HG03135 (cell line): Measurements from ENCODE around the gene CSF3R.

Experiments
- ATAC-seq: cut with Tn5 transposase; IDR thresholded peaks from one replicate; pipeline ENCODE4 v1.9.1; 2021; ENCODE audit warnings: mild to moderate bottlenecking, moderate library complexity; ENCODE audit not compliant: unreplicated experiment

The CSF3R gene

DNA sequence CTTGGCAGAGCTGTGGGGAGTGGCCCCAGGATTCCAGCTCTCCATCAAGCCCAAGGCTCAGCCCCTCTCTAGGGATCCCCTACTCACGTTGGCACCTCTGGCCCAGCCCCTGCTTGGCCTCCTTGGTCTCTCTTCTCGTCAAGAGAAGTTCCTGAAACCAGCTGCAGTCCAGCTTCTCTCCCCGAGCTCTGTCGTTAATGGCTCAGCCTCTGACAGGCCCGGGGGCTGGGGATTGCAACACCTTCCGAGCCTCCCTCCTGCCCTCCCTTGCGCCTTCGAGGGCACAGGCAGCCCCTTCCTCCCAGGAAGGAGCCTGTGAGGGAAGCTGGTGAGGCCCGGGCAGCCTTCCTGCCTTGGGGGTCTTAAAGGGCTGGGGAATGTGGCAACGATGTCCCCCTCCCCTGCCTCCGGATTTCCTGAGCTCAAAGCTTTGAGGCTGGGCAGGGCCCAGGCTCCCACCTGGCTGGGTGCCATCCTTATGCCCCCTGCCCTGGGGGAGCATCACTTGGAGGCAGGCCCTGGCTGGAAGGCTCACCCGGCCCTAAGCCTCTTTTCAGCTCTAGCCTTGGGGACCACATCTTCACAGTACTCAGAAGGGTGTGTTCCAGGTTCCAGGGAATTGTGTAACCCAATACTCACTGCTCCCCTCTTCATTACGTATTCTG is at the start of gene CSF3R:
Gene CSF3R, minus strand, starts transcription at position 190 of the 665 bp plus-strand sequence. CDS start 3,417 bp downstream, outside the sequence.
- ATAC-seq: no peak

DNA sequence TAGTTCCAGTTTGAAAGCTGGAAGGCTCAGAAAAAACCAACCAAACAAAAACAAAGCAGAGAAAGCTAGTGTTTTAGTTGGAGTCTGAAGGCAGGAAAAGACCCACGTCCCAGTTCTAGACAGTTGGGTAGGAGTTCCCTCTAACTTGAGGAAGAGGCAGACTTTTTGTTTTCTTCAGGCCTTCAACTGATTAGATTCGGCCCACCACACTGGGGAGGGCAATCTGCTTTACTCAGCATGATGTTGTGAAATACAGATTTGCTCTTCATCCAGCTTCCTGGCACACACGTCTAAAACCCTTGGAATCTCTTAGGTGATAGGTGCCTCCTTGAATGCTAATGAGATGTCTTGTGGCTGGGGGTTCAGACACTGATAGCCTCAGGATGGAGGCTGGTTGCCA is 49.1 kb upstream of the CSF3R start:
- no peak for ATAC-seq

DNA sequence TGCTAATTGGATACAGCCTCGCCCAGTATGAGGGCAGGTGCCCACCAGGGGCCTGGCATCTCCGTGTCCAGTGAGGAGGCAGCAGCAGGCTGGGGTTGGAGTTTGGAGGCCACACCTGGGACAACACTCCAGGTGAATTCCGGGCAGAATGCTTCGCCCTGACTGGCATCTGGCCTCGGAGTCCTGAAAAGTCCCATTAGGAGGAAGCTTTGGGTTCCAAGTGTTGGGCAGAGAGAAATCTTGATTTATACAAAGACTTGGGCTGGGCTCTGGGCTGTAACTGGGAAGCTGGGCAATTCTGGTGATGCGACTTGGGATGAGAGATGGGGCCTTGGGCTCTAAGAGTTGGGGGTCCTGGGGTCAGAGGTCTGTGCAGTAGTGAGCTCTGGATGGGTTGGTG is 48.1 kb upstream of the CSF3R start:
- ATAC-seq: no peak

DNA sequence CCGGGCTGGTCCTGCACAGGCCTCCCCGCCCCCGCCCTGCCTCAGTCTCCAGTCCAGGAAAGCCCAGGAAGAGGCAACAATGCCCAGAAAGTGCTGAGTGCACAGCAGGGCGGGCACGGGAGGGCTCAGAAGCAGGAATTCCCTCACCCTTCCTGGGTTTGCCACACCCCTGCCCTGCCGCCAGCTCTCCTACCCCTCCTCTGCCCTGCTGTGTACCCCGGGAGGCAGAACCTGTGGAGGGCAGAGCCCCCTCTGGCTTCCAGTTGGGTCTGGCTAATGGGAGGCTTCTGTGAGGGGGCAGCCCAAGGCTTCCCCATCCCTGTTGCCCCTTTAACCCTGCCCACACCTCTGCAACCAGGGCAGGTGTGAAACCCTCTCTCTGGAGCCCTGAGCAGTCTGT is 47.5 kb upstream of the CSF3R start:
- ATAC-seq: no peak

DNA sequence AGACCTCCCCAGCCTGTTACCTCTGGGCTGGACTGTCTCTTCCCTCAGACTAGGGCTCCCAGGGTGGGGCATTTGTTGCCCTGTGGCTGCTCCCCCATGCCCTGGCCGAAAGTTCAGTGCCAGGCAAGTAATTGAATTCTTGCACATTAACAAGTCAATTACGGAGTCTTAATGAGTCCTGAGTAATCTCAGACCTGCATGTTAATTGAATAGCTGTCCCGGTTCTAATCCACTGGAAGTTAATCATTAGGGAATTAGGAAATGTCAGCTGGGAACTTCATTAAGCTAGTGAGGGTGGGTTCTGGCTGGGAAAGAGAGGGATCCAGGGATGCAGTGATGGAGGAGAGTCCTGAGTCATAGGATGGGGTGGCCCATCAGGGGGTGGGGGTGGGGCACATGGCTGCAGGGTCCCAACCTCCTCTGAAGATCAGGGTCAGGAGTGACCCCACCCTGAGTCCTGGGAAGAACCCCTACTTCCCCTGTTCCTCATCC is 47.1 kb upstream of the CSF3R start:
- no peak for ATAC-seq

DNA sequence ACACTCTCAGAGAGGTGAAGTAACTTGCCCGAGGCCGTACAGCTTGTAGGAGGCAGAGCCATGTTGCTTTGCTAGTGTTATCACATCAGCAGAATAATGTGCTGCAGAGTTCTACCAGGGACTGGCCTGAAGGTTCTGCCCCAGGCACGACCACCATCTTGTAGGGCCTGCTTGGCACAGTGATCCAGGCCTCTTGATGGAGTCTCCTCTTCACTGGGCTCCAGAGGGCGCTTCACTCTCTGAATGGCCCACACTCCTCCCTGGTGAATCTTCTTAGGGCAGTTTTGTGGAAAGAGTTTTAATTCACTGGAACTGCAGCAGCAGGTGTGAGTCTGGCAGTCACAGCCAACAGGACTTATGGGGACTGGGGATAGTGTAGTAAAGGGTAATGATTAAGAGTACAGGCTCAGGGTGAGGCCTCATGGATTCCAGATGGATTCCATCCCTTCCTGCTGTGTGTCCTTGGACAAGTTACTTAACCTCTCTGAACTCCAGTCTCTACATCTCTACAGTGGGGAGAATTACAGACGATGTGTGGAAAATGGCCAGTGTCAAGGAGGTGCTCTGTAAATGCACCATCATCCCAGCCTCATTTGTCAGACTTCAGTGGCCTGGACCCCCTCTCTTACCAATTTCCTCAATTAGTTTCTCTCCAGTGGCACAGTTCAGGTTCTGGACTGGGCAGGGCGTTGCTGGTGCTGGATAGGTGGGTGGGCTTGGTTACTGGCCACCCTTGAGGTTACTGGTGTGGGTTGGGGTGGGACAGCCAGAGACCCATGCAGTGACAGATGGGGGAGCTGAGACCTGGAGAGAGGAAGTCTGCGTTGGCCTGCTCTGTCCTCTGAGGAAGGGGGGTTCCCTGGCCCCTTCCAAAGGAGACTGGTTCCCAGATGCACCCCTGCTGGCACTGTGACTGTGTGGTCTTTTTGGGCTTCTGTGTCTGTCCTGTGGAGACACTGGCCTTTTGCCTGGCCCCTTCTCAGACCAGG is 45.9 kb upstream of the CSF3R start:
- ATAC-seq: no peak

DNA sequence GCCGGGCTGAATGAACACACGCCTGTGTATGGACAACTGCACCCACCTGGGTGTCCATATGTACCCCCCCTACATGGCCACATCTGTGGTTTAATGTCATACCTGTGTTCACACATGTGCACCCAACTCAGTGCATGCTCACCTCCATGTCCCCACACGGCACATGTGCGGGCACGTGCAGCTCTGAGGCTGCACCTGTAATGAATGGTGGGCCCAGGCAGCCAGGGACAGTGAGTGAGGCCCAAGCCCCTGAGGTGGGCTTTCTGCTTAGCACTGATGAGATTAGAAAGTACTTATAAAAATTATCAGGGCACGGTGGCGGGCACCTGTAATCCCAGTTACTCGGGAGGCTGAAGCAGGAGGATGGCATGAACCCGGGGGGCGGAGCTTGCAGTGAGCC is 42.5 kb upstream of the CSF3R start:
- ATAC-seq: no peak

DNA sequence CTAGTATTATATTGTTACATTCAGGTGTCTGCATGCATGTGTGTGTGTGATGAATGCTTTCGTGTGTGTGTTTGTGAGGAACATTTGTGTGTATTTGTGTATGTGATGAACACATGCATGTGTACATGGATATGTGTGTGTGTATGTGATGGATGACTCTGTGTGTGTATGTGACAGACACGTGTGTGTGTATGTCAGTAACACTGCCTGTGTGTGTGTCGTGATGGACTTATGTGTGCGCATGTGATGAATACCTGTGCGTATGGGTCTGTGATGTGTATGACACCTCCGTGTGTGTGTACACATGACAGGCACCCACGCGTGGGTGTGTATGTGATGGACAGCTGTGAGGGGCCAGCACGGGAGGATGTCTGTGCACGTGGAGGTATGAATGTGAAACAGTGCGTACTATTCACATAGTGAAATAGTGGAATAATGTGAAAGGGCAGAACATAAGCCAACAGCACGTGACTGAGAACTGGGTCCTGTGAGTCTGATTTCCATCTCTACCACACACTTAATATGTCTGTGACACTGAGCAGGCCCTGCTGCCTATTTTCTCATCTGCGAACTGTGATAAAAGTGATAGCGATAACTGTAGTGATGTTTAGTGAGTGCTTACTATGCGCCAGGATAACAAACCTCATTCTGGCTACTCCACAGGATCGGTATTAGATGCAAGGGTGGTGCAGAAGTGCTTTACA is 41.8 kb upstream of the CSF3R start:
- ATAC-seq: no peak

DNA sequence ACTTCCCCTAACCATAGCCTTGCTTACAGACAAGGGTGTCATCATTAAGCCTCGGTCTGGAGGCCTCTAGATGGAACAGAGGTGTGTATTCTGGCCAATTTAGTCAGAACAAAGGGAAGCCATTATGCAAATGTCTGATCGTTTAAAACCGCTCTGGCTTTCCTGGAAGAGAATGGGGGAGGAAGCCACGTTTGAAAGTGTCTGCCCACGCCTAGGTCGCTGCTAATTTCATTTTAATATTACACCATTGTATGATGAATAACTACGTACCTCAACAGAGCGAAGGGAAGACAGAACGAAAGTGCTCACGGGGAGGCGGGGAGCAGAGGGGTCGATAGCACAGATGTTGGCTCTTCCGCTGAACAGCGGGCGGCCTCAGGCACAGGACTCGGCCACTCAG is 41.1 kb upstream of the CSF3R start:
- no peak for ATAC-seq

DNA sequence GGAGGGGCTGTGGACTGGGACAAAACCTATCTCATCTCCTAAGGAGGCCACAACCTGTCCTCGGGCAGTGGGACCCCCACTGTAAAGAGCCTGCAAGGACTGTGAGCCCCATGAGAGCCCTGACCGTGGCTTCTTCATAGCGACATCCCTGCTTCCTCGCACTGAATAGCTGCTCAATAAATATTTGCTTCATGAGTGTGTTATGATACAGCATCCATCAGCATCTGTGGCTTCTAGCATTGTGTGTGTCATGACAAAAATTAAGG is 40.5 kb upstream of the CSF3R start:
- no peak for ATAC-seq

DNA sequence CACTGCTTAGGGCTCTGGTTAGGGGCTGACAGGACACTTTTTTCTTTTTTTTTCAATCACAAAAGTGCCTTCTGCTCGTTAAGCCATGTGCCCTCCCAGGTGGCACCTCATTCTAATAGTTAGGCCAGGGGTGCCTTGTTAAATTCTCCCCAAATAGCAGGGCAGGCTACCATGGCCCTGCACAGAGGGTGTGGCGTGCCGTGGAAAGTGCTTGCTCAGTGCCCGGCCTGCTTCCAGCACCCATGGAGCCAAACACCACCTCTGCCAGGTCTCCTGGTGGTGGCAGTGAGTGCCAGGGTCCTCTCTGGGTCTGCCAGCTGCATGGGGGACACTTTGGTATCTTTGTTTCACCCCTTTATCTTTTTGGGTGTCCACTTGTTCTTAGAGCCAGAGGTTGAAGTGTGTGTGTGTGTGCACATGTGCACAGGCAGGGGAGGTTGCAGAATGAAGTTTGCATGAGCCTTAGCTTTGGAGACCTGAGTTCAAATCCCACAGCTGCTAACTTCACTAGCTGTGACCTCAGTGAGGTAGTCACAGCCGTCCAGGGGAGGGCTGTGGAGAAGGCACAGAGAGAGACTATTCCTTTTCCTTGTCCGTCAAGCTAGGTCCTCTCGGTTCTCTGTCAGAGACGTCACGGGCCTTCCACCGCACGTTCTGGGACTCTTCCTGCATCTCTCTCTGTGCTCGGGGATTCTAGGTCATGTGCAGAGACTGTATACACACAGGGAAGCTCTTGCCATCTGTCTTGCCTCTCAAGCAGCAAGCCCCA is 39.9 kb upstream of the CSF3R start:
- ATAC-seq: no peak

DNA sequence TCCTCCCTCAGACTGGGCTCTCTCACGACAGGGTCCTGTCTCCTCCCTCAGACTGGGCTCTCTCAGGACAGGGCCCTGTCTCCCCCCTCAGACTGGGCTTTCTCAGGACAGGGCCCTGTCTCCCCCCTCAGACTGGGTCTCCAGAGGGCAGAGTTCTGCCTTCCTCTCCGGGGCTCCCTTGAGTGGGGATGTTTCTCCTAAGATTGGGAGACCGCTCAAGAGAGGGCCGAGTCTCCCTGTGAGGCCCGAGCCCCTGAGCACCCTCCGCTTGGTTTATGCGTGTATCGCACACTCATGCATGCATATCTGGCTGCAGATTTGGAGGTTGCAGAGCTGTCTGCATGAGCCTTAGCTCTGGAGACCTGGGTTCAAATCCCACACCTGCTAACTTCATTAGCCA is 39.3 kb upstream of the CSF3R start:
- ATAC-seq: no peak

DNA sequence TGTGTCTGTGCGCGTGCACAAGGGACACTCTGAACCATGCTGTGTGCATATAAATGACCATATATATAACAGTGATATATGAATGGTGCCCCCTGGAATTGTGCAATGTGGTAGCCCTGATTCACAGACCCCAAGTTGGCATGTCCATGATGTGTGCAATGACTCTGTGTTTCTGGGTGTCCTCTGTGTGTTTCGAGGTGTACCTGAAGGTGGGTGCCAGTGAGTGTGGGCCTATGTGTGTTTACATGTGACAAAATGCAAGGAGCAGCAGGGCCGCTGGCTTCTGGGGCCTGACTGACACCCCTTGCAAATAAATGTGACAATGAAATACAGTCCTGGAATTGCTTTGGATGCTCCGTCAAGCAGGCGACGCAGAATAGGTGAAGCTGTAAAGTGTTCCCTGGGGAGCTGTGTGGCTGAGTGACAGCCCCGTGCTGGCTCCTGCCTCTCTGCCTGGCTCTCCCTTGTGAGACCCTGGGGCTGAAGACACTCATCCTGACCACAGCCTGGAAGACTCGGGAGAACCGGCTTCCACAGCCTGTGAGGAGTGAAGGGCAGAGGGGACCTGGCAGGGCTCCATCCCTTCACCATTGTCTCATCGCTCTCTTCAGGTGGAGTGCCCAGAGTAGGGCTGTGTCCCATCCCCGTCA is 38.2 kb upstream of the CSF3R start:
- ATAC-seq: no peak

DNA sequence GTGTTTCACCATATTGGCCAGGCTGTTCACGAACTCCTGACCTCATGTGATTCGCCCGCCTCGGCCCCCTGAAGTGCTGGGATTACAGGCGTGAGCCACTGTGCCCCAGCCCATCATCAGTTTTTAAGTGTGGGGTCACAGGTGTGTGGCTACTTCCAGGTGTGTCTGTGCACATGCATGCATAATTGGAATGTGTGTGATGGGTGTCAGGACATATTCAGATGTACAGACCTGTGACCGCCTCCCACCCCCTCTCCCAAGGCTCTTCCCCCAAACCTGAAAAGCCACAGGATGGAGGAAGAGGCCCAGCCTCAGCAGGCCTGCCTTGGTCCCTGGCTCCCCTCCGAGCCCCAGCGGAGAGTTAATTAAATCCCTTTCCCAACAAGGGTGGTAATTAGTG is 37.3 kb upstream of the CSF3R start:
- no peak for ATAC-seq

DNA sequence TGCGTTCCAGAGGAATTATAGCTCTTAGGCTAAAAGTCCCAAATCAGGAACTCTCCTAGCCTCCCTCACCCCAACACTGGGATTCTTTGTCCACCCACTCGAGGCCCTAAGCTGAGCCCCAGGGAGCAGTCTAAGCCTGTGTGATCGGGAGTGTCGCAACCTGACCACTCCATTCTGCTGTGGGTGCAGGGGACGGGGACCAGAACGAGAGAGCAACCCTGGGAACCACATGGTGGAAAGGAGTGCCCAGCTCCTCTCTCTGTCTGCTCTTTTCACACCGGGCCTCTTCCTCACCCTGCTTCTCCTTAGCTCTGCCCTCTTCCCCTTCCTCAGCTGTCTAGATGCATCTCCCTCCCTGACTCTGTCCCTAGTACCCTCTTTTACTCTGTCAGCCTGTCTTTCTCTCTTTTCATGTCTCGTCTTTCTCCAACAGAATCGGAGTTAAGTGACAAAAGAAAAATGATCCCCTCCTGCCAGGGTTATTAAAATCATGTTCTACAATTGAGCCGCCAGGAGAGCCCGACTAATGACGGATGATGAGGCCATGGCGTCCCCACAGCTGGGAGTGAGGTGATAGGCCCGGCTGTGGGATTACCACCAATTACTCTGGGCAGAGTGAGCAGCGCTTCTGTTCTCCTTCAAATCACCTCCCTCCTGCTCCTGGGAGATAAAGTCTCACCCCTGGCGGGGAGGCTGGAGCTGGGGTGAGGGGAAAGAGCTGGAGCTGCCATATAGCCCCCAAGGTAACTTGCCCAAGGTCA is 34.5 kb upstream of the CSF3R start:
- ATAC-seq: no peak

DNA sequence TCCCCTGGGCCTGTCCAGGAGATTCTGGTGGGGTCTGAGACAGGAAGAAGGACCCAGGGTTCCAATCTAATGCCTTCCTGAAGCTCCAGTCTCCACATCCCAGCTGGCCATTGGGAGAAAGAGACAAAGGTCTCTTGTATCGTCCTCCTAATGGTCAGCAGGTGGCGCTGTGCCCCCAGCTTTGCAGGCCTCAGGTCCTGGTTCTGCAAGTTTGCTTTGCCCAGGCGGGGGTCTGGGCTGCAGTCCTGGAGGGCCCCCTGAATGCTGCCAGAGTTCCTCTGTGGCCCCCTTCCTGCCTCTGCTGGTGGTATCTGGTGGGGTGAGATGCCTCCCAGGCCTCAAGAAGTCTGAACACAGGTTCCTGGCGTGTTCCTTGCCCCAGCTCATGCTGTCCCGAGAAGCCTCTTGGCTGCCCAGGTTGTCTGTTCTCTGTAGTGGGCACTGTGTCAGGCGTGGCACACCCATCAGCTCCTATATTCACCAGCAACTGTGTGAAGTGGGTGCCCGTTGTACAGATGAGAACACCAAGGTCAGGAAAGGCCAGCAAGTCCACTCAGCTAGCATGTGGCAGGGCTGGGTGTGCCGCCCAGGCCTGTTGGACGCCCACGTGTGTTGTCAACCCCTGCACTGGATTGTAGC is 33.8 kb upstream of the CSF3R start:
- no peak for ATAC-seq

DNA sequence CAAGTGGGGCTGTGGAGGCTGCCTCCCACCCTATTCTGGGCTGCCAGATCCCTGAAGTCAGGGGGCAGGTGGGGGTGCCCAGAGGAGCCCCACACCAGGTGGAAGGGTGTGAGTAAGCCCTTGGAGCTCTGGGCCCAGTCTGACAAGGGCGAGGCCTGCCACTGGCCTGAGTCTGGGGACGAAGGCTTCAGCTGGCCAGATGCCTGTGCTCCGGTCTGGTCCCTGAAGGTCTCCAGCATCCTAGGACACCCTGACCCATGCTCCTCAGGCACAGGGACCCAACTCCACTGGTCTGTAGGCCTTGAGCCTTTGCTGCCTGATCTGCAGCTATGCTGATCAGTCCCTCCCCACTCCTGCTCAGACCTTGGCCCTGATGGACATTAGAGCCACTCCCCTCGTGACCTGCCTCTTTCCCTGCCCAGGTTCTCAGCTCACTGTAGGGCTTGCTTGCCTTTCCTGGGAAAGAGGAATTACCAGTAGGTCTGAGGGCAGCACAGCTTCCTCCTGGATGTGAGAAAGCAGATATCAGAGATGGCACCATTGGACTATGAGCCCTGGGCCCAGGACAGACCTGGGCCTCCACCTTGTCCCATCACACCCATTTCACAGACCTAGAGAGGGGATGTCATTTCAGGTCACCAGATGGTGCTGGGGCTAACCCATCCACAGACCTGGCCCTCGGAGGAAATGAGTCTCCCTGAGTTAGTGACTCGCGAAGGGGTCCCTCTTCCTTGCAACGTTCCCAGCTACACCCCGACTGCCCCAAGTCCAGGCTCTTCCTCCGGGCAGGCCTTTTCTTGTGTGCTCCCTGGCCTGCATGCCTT is 32.8 kb upstream of the CSF3R start:
- no peak for ATAC-seq

DNA sequence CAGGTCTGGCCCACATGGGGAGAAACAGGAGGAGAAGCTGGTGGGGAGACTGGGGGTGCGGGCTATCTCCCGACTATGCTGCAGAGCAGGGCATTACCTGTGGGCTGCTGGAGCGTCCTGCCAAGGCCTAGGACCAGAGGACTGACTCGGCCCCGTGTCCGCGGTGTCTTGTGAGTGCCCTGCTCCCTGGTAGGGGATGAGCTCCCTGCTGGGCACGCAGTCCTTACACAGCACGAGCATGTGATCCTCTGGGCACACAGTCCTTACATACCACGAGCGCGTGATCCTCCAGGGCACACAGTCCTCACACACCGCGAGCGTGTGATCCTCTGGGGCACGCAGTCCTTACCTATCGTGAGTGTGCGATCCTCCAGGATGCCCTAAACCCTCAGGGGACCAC is 31.8 kb upstream of the CSF3R start:
- ATAC-seq: no peak
